C4-2B (cell line): ENCODE measurements around the gene RPS17.
A peak's percentile ranks its signal among the peaks of the same experiment; 100 is the strongest.

Experiments
- CTCF ChIP-seq: fragments of 450-650 bp; conservative IDR thresholded peaks from 2 replicates; pipeline ENCODE4 v1.5.1; 2017; ENCODE audit warnings: mild to moderate bottlenecking
- ZFX ChIP-seq: fragments of 450-650 bp; IDR thresholded peaks from 2 replicates; pipeline ENCODE4 v1.6.1; 2017

- TF ChIP-seq CTCF (peak; percentile 97), ZFX (no peak)
Observed at GRCh38 chr15:82530606-82531379, 9.5 kb downstream of the RPS17 start.
